HCT116 (cell line): ENCODE results near the gene COBL. TPM values are rescaled to one million over a fixed set of nuclear protein-coding genes. Genes with fewer than 3 reads are reported as not detected.

Experiments used
- CBX3 ChIP-seq: IDR thresholded peaks from 2 replicates; pipeline ENCODE4 v1.6.1; 2012; ENCODE audit warnings: low read depth
- CEBPB ChIP-seq: IDR thresholded peaks from 2 replicates; pipeline ENCODE4 v1.6.1; 2012; ENCODE audit warnings: low read depth
- EZH2phosphoT487 ChIP-seq: fragments of 200-600 bp; IDR thresholded peaks from 2 replicates; pipeline ENCODE4 v1.6.1; 2018; ENCODE audit warnings: antibody characterized with exemption, borderline replicate concordance
- SP1 ChIP-seq: IDR thresholded peaks from 2 replicates; pipeline ENCODE4 v1.6.1; 2012; ENCODE audit warnings: low read depth
- ZBTB33 ChIP-seq: IDR thresholded peaks from 2 replicates; pipeline ENCODE4 v1.6.1; 2011; ENCODE audit warnings: mild to moderate bottlenecking, low read length, moderate library complexity; ENCODE audit not compliant: insufficient replicate concordance; ENCODE audit errors: extremely low read depth
- total RNA-seq: library from RNA; stranded (reverse); gene quantifications from one replicate; pipeline ENCODE4 v1.2.1, GENCODE V29; 2021; ENCODE audit not compliant: unreplicated experiment
- TF ChIP-seq, protein P1 (sequence below): IDR thresholded peaks from 2 replicates; pipeline ENCODE4 v1.6.1; 2012
- TF ChIP-seq, protein P2 (sequence below): IDR thresholded peaks from 2 replicates; pipeline ENCODE4 v1.6.1; 2012; ENCODE audit warnings: low read depth

COBL gene
- total RNA-seq, 1 experiment from 2014 or later = 19.3 TPM

- TF ChIP-seq ZBTB33 (no peak), SP1 (peak; percentile 60), CEBPB (peak; percentile 35; the same call in 1 of the 2 replicates), EZH2phosphoT487 (no peak), CBX3 (peak; percentile 42; the same call in 1 of the 2 replicates)
- TF ChIP-seq, protein P1, sequence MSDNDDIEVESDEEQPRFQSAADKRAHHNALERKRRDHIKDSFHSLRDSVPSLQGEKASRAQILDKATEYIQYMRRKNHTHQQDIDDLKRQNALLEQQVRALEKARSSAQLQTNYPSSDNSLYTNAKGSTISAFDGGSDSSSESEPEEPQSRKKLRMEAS = peak; percentile 73
- TF ChIP-seq, protein P2, sequence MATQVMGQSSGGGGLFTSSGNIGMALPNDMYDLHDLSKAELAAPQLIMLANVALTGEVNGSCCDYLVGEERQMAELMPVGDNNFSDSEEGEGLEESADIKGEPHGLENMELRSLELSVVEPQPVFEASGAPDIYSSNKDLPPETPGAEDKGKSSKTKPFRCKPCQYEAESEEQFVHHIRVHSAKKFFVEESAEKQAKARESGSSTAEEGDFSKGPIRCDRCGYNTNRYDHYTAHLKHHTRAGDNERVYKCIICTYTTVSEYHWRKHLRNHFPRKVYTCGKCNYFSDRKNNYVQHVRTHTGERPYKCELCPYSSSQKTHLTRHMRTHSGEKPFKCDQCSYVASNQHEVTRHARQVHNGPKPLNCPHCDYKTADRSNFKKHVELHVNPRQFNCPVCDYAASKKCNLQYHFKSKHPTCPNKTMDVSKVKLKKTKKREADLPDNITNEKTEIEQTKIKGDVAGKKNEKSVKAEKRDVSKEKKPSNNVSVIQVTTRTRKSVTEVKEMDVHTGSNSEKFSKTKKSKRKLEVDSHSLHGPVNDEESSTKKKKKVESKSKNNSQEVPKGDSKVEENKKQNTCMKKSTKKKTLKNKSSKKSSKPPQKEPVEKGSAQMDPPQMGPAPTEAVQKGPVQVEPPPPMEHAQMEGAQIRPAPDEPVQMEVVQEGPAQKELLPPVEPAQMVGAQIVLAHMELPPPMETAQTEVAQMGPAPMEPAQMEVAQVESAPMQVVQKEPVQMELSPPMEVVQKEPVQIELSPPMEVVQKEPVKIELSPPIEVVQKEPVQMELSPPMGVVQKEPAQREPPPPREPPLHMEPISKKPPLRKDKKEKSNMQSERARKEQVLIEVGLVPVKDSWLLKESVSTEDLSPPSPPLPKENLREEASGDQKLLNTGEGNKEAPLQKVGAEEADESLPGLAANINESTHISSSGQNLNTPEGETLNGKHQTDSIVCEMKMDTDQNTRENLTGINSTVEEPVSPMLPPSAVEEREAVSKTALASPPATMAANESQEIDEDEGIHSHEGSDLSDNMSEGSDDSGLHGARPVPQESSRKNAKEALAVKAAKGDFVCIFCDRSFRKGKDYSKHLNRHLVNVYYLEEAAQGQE = no peak
Measured at GRCh38 chr7:51045319-51046102, 271.1 kb downstream of the COBL start (continued).
